Peyer's patch (tissue), 4 donors: ENCODE data around the gene TMPRSS13.

Source experiments
- CTCF ChIP-seq, 6 experiments: fragments of 450-650 bp in 4 of 6; fragments of 200-600 bp in 2 of 6; sonication (generic) in 1 of 6; IDR thresholded peaks; one replicate each; pipeline ENCODE4 v1.5.1; 2017 to 2019; ENCODE audit warnings: antibody characterized with exemption in 6 of 6, mild to moderate bottlenecking in 3 of 6, moderate library complexity in 1 of 6
- POLR2A ChIP-seq, 2 donors: fragments of 450-650 bp; IDR thresholded peaks; one replicate each; pipeline ENCODE4 v1.5.1; 2017; ENCODE audit warnings: antibody characterized with exemption in 2 of 2, mild to moderate bottlenecking in 2 of 2, moderate library complexity in 2 of 2

- TF ChIP-seq CTCF (IDR thresholded peaks at IDR 0.05) (no peak), POLR2A (IDR thresholded peaks at IDR 0.05) (peak; percentile 70 to 82)
These were observed 21.7 kb downstream of the TMPRSS13 start for GRCh38 chr11:117907276-117908108.
